Stimulated activated CD4-positive, alpha-beta T cell treated with anti-CD3 and anti-CD28 coated beads, Interleukin-4, amount 100 ng/mL, for 4 hours (primary cell): Measurements from ENCODE around the gene ENTPD1.
"Not testable (repeated sequence)": the region's sequence is repeated elsewhere in the genome, so short reads cannot be mapped to it uniquely, and the experiment has no call there.

ENCODE experiments used
- DNase-seq, 2 experiments: peaks; one replicate each; pipeline ENCODE4 v3.0.0-alpha.2; 2020

ENTPD1 gene

DNA sequence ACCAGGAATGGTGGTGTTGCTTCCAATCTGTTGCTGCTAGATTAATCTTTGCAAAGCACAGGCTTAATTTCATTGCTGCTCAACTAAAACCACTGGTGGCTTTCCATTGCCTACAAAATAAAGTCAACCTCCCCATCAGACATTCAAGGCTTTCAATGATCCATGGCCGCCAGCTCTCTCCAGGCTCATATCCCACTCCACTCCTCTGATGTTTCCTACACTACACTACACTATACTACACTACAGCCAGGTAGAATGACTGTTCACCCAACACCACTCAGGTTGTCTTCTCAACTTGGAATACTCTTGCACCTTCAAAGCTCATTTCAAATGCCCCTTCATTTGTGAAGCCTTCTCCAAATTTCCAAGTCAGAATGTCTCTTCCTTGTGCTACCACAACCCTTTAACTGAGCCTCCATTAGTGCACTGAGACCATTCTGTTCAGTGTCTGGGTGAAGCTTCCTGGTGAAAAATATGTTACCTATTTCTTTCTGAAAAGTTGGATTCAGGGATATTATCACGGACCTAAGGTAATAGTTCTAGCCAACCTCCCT, 116.3 kb downstream of the ENTPD1 start:
- DNase-seq: no peak

DNA sequence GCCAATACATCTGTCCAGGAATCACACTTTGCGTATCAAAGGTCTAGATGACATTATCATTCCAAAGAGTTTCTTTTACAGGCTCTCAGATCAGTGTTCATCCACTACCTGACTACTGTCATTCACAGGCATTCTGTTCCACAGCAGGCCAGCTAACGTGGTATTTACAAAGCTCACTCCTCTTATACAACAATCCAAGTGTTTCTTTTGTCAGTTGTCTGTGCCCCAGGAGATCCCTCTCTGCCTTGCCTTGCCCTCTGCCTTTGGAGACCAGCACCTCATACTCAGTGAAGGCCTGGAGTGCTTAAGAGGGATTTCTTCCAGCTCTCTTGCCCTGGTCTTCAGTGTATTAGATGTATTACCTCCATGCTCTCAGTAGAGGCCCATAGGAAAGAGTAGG, 117.2 kb downstream of the ENTPD1 start:
- no peak for DNase-seq

DNA sequence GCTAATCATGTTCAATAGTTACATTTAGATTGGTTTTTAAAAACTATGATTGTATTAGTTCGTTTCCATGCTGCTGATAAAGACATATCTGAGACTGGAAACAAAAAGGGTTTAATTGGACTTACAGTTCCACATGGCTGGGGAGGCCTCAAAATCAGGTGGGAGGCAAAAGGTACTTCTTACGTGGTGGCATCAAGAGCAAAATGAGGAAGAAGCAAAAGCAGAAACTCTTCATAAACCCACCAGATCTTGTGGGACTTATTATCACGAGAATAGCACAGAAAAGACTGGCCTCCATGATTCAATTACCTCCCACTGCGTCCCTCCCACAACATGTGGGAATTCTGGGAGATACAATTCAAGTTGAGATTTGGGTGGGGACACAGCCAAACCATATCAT, 117.7 kb downstream of the ENTPD1 start:
- DNase-seq: no peak

DNA sequence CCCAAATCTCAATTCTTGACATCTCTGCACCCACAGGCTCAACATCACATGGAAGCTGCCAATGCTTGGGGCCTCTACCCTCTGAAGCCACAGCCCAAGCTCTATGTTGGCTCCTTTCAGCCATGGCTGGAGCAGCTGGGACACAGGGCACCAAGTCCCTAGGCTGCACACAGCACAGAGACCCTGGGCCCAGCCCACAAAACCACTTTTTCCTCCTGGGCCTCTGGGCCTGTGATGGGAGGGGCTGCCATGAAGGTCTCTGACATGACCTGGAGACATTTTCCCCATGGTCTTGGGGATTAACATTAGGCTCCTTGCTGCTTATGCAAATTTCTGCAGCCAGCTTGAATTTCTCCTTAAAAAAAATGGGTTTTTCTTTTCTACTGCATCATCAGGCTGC, 118.8 kb downstream of the ENTPD1 start:
- DNase-seq: not testable (repeated sequence)

DNA sequence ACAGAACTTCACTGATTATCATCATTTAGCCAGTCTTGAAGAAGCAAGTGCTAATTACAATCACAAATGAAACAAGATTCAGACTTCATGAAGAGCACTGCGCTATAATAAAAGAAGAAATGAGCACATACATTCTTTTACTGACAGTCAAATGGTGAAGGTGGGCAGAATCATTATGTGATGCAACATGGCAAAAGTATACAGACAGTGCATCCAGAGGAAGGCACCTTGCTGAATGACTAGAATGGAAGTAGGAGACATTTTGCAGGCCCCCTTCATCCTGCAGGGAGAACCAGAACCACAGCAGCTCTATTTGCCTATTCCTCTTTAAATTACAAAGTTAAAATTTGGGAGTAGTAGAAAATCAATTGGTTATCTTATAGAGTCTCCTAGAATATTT, 120.8 kb downstream of the ENTPD1 start:
- DNase-seq: no peak

DNA sequence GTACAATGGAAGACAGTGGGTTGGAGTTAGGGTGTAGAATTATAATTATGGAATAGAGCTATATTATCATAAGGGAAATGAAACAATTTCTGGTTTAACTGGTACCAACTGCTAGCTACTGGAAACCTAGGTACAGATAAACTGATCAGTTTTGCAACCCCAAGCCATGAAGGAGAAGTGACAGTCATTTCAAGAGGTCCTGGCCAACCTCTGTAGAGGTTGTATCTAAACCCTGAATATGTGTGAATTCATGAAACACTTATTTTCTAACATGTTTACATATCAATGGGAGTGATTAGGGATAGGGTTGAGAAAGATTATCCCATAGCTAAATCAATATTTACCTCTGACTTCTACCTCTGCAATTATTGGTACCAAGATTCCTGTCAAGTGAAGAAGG, 121.9 kb downstream of the ENTPD1 start:
- DNase-seq: no peak

DNA sequence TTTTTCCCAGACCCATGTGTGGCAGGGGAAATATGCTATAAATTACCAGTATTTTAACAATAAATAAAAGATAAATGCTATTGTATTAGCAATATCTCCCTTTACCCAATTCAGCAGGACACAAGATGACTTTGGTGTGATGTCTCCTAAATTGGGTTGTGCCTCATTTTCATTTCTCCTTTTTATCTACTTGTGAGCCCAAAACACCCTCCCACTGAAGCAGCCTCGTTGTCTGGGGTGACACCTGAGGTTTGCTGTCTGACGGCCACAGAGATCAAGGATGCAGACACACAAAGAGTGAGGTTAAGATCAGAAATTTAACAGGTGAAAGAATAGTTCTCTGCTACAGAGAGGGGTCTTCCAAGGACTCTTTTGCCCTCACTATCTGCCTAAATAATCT, 124.7 kb downstream of the ENTPD1 start:
- DNase-seq: no peak

DNA sequence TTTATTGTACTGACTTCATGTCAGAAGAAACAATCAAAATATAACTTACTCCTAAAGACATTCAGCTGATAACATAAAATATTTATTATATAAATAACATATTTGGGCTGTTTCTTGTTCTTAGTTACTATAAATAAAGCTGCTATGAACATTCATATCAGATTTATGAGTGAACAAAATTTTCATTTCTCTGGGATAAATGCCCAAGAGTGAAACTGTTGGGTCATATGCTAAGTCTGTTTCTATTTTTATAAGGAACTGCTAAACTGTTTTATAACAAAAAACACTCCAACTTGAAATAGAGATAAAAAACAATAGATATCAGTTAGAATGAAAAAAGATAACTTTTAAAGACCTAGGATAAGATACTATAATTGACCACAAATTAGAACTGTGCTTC, 125.4 kb downstream of the ENTPD1 start:
- no peak for DNase-seq

DNA sequence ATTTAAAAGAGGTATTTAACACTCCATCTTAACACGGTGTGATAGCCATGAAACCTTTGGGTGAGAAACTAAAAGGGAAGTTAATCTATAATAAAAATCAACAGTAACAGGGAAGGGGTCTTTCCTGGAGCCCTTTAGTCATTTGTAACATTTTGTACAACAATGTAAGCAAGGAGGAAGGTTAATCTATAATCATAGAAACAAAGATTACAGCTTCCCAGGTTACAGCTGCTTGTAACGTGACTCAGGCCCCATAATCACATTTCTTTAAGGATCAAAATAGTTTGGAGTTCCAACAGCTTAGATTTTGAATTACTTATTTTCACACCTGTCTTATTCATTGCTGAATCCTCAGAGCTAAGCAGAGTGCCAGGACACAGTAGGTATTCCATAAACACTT, 133.9 kb downstream of the ENTPD1 start:
- DNase-seq: no peak

DNA sequence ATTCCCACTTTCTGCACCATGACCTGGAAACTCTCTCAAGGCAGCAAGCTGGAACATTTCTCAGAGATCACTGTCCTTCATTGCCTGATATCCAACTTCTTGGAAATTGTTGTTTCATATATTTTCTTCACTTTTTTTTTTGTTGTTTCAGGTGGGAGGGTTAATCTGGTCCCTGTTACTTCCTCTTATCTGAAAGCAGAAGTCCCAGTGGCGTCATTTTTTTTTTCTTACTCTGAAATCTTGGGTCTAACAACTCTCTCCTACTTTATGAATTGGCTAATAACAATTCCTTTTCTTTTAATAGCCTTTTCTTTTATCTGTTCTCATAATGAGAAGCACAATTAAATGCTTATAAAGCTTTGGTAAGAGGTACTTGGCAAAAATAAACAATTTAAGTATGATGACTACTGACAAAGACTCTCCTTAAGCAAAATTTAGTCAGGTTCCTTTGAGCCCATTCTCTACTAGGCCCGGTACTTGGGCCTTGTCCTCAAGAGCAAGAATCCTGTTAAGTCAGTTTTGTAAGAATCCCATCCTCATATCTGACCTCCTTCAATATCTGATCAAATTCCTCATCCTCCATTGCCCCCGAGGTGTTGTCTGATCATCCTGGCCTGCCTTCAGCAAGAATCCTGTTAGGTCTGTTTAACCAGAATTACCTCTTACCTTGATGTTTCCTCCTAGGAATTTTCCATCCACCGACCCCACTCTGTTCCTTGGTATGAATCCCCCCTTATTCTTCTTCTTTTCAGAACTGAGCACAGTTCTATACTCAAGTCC, 140.3 kb downstream of the ENTPD1 start:
- DNase-seq: no peak

DNA sequence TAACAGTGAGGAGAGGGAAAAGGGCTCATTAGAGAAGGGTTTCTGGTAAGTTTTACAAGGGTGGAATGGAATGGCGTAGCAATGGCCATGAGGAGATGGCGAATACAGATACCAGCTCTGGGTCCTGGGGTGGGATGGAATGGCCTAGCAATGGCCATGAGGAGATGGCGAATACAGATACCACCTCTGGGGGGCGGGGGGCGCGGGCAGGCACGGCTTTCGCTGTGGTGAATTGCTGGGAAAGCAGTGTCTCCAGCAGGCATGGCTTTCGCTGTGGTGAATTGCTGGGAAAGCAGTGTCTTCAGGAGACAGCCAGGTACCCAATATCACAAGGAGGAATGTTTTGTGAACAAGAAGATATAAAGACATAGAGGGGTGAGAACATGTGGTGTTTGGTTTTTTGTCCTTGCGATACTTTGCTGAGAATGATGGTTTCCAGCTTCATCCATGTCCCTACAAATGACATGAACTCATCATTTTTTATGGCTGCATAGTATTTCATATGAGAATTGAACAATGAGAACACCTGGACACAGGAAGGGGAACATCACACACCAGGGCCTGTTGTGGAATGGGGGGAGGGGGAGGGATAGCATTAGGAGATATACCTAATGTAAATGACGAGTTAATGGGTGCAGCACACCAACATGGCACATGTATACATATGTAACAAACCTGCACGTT, 150.1 kb downstream of the ENTPD1 start:
- not testable (repeated sequence) for DNase-seq

DNA sequence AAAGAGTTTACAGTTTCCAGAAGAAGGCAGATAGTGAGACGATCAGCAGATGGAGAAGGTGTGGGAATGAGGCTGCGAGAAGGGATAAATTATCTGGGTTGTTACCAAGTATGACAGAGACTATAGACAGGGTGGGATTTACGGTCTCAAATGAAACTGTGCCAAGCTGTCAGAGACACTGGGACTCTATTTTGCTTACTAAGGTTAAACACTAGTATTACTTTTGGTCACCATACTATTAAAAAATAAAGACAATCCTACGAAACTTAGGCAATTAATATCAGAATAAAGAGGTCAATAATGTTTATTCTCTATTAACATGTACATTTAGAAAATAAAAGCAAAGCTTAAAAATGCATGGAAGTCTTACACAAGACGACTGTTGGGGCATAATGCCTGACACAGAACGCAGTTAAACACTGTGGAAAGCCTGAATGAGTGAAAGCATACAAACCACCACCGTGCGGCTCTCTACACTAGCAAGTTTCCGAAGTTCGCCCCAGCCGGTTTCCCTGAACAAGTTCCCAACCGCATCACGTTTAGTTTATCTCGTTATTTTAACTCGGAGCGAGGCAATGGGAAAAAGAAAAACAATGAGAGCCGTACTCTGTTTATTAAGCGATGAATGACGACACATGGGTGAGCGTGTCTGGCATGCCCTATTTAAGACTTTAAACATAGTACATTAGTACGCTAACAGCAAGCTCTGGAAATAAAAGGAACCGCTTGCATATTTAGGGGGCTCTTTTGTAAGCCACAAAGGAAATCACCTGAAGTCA, 150.9 kb downstream of the ENTPD1 start:
- DNase-seq: peak; percentile 27 to 34

DNA sequence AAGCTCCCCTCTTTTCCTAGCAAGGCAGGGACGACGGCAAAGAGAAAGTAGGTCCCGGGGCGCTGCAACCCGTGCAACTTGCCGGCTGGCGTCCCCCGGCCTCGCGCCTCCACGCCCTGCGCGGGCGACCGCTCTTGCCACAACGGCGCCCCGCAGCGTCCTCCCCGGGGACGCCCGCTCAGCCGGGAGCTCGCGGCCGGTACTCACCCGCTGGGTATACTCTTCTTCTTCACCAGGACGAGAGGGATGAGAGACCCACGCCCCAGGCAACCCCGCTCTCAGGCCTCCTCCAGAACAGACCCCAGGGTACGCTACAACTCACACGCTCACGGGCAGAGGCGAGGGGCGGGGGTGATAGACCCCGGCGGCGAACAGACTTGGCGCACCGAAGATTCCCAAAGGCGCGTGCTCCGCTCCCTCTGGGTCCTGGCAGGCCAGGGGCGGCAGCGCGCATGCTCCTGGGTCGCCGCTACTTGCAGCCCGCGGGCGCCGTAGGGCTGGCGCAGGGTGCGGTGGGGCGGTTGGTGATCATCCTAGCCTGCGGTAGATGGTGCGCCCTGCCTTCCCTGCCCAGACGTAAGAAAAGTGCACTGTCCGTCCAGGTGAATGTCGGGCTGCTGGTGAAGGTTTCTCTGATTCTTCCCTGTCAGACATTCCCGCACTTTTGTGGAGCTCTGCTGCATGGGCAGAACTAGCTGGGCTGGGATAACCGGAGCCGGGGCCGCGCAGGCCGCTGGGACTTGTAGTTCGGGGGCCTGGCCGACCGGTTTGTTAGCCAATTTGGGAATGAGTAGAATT, 151.7 kb downstream of the ENTPD1 start, which contains the start of gene CC2D2B:
Gene CC2D2B (plus strand): TSS at position 520 of the 798 bp plus-strand sequence. CDS start 3,349 bp downstream, outside the sequence.
- peak; percentile 57 to 76 for DNase-seq

DNA sequence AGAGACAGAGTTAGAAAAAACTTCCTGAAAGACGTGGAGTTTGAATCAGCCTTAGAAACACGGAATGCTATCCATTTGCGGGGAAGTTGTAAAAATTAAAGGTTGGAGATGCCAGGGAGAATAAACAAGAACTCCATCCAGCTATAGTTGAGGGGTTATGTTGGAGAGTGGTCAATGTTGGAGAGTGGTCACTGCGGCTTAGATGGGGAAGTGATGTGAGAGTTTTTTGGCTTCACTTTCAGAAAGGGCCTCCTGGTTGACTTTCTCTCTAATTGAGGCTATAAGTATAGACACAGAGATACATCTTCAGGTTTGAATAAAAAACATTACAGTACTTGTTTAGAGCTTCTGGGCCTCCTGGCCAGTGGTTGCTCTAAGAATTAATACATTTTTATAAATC, 152.5 kb downstream of the ENTPD1 start:
- DNase-seq: no peak

DNA sequence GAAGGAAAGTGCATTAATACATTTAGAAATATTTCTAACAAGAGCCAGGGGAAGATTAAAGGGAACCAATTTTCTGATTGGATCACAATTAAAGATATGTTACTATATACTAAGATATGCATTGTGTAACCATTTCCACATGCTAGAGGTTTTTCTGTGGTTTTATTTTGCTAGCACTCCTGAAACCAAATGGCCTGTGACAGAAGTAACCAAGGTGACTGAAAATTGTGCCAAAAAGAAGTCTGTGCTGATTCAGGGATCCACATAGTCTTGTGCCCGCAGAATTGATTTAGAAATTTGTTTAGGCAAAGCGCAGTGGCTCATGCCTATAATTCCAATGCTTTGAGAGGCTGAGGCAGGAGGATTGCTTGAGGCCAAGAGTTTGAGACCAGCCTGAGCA, 153.6 kb downstream of the ENTPD1 start:
- no peak for DNase-seq

DNA sequence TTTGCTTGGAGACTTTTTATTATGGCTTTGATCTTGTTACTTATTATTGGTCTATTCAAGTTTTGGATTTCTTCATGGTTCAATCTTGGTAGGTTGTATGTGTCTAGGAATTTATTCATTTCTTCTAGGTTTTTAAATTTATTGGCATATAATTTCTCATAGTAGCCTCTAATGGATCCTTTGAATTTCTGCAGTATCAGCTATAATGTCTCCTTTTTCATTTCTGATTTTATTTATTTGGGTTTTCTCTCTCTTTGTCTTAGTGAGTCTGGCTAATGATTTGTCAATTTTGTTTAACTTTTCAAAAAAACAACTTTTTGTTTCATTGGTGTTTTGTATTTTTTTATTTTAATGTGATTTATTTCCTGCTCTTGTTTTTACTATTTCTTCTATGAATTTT, 160.1 kb downstream of the ENTPD1 start:
- DNase-seq: not testable (repeated sequence)
